ENCODE measurements around the gene CDC25C.
A peak's percentile ranks its signal among the peaks of the same experiment; 100 is the strongest.
"Not testable (repeated sequence)": the region's sequence is repeated elsewhere in the genome, so short reads cannot be mapped to it uniquely, and the experiment has no call there.

Gene CDC25C

GRCh38 chr5:138263581-138263980 is 68.0 kb downstream of the CDC25C start:
- no peaks in the 10 kb centered on the region for H3K27me3 ChIP-seq (ENCODE audit: control insufficient read depth, insufficient read depth, low read length)
- no peaks in the 10 kb centered on the region for H3K36me3 ChIP-seq (ENCODE audit: control insufficient read depth, insufficient read depth, low read length)
- no peak overlapping the region for H3K27ac ChIP-seq (ENCODE audit: low read depth, low read length)
- H3K4me1 ChIP-seq (ENCODE audit: control insufficient read depth, insufficient read depth, low read length): no peaks in the 10 kb centered on the region
- H3K9ac ChIP-seq (ENCODE audit: low read length): no peak overlapping the region
- no peak overlapping the region for H3K4me3 ChIP-seq (ENCODE audit: low read length)

- no peaks in the 10 kb centered on the region for H3K4me1 ChIP-seq (ENCODE audit: control insufficient read depth, insufficient read depth, low read length)
- H3K36me3 ChIP-seq (ENCODE audit: control insufficient read depth, insufficient read depth, low read length): no peaks in the 10 kb centered on the region
- H3K9ac ChIP-seq (ENCODE audit: low read length): no peak overlapping the region
- no peak overlapping the region for H3K4me3 ChIP-seq (ENCODE audit: low read length)
- no peak overlapping the region for H3K27ac ChIP-seq (ENCODE audit: low read depth, low read length)
- H3K27me3 ChIP-seq (ENCODE audit: control insufficient read depth, insufficient read depth, low read length): no peaks in the 10 kb centered on the region
Measured at GRCh38 chr5:138258704-138259292, 72.8 kb downstream of the CDC25C start.

GRCh38 chr5:138257583-138257982 is 74.0 kb downstream of the CDC25C start:
- Histone ChIP-seq H3K4me1 (ENCODE audit: control insufficient read depth, insufficient read depth, low read length) (no peaks in the 10 kb centered on the region), H3K4me3 (ENCODE audit: low read length) (no peak overlapping the region), H3K27me3 (ENCODE audit: control insufficient read depth, insufficient read depth, low read length) (no peaks in the 10 kb centered on the region), H3K36me3 (ENCODE audit: control insufficient read depth, insufficient read depth, low read length) (no peaks in the 10 kb centered on the region), H3K27ac (ENCODE audit: low read depth, low read length) (no peak overlapping the region), H3K9ac (ENCODE audit: low read length) (no peak overlapping the region)

DNA sequence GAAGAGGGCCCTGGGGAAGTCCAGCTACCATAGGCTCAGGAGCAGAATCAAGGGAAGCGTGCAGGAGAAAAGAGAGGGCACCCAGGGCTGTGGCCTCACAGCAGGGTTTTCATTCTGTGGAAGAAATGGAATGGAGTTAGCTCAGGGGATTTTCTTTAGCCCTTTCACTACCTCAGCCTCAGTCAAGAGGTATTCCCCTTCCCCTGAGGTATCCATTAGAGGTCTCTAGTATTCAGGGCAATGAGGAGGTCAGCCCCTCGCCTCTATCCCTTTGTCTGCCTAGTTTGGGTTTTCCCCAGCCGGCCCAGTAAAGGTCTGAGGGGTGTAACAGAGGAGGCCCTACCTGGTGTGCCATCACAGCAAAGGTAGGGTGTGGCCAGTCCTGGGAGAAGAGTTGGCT is 78.7 kb downstream of the CDC25C start:
- no peaks in the 10 kb centered on the region for H3K36me3 ChIP-seq (ENCODE audit: control insufficient read depth, insufficient read depth, low read length)
- H3K27me3 ChIP-seq (ENCODE audit: control insufficient read depth, insufficient read depth, low read length): no peaks in the 10 kb centered on the region
- no peaks in the 10 kb centered on the region for H3K4me1 ChIP-seq (ENCODE audit: control insufficient read depth, insufficient read depth, low read length)
- no peak overlapping the region for H3K9ac ChIP-seq (ENCODE audit: low read length)
- no peak overlapping the region for H3K4me3 ChIP-seq (ENCODE audit: low read length)
- H3K27ac ChIP-seq (ENCODE audit: low read depth, low read length): no peak overlapping the region

DNA sequence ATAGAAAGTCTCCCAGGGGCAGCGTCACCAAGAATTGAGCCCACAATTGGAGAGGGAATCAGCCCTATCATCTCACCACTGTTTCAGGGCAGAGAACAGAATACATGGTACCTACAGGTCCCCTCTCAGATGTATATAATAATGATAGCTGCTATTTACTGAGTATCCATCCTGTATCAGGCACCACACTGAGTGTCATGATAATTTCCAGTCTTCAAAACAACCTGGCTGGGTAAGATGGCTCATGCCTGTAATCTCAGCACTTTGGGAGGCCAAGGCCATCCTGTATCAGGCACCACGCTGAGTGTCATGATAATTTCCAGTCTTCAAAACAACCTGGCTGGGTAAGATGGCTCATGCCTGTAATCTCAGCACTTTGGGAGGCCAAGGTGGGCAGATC is 83.8 kb downstream of the CDC25C start:
- not testable (repeated sequence) for H3K4me1 ChIP-seq (ENCODE audit: control insufficient read depth, insufficient read depth, low read length); H3K27me3 ChIP-seq (ENCODE audit: control insufficient read depth, insufficient read depth, low read length); H3K36me3 ChIP-seq (ENCODE audit: control insufficient read depth, insufficient read depth, low read length); H3K4me3 ChIP-seq (ENCODE audit: low read length); H3K9ac ChIP-seq (ENCODE audit: low read length); H3K27ac ChIP-seq (ENCODE audit: low read depth, low read length)

GRCh38 chr5:138246822-138247221 is 84.8 kb downstream of the CDC25C start:
- Histone ChIP-seq H3K4me3 (ENCODE audit: low read length) (no peak overlapping the region), H3K9ac (ENCODE audit: low read length) (no peak overlapping the region), H3K4me1 (ENCODE audit: control insufficient read depth, insufficient read depth, low read length) (no peaks in the 10 kb centered on the region), H3K27ac (ENCODE audit: low read depth, low read length) (no peak overlapping the region), H3K36me3 (ENCODE audit: control insufficient read depth, insufficient read depth, low read length) (no peaks in the 10 kb centered on the region), H3K27me3 (ENCODE audit: control insufficient read depth, insufficient read depth, low read length) (peaks cover 3% of the 10 kb centered on the region)

GRCh38 chr5:138246334-138246733 is 85.3 kb downstream of the CDC25C start:
- Histone ChIP-seq H3K4me3 (ENCODE audit: low read length) (no peak overlapping the region), H3K4me1 (ENCODE audit: control insufficient read depth, insufficient read depth, low read length) (no peaks in the 10 kb centered on the region), H3K27ac (ENCODE audit: low read depth, low read length) (no peak overlapping the region), H3K9ac (ENCODE audit: low read length) (no peak overlapping the region), H3K27me3 (ENCODE audit: control insufficient read depth, insufficient read depth, low read length) (peaks cover 3% of the 10 kb centered on the region), H3K36me3 (ENCODE audit: control insufficient read depth, insufficient read depth, low read length) (no peaks in the 10 kb centered on the region)

- H3K4me3 ChIP-seq (ENCODE audit: low read length): no peak overlapping the region
- H3K27ac ChIP-seq (ENCODE audit: low read depth, low read length): no peak overlapping the region
- H3K4me1 ChIP-seq (ENCODE audit: control insufficient read depth, insufficient read depth, low read length): no peaks in the 10 kb centered on the region
- H3K36me3 ChIP-seq (ENCODE audit: control insufficient read depth, insufficient read depth, low read length): no peaks in the 10 kb centered on the region
- H3K27me3 ChIP-seq (ENCODE audit: control insufficient read depth, insufficient read depth, low read length): peaks cover 3% of the 10 kb centered on the region
- no peak overlapping the region for H3K9ac ChIP-seq (ENCODE audit: low read length)
Measured at GRCh38 chr5:138245717-138246116, 85.9 kb downstream of the CDC25C start.

GRCh38 chr5:138243794-138244193 is 87.8 kb downstream of the CDC25C start:
- no peak overlapping the region for H3K4me3 ChIP-seq (ENCODE audit: low read length)
- no peak overlapping the region for H3K9ac ChIP-seq (ENCODE audit: low read length)
- H3K36me3 ChIP-seq (ENCODE audit: control insufficient read depth, insufficient read depth, low read length): no peaks in the 10 kb centered on the region
- H3K4me1 ChIP-seq (ENCODE audit: control insufficient read depth, insufficient read depth, low read length): no peaks in the 10 kb centered on the region
- no peak overlapping the region for H3K27ac ChIP-seq (ENCODE audit: low read depth, low read length)
- peaks cover 3% of the 10 kb centered on the region for H3K27me3 ChIP-seq (ENCODE audit: control insufficient read depth, insufficient read depth, low read length)

DNA sequence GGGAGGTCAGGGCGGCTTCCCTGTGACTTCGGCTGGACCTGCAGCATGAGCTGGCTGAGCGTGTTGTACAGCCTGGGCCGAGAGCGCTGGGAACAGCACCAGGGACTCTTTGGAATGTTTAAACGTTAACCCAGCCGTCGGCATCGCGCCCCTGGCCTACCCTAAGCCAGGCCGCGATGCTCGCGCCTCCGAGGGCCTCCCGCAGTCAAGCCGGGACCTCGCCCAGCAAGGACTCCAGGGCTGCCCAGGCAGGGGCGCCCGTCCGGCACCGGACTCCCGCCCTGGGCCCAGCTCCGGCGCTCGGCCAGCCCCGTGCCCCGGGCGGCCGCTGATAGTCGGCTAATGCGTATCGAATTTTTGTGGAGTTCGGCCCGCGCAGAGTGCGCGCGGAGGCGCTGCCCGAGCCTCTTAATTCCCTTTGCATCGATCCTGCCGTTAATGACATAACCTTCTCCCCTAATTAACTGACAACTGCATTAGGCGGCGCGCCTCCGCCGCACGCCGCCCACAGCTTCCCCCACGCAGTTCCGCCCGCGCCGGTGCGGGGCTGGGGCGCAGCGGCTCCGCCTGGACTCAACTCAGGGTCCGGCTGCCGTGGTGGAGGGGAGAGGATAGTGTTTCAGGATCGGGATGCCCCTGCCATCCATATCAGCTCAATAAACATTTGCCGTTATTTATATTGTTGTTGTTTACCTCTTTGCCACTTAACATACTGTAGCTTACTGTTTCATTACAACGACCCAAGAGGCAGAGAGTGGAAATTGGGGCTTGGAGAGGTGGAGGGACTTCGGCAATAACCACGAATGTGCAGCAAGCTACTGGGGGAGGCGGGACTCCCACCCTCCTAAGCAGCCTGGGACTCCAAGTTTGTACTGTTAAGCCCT is 89.7 kb downstream of the CDC25C start:
- peaks cover 3% of the 10 kb centered on the region for H3K27me3 ChIP-seq (ENCODE audit: control insufficient read depth, insufficient read depth, low read length)
- peak overlapping the region; percentile 63 for H3K4me3 ChIP-seq (ENCODE audit: low read length)
- H3K27ac ChIP-seq (ENCODE audit: low read depth, low read length): peak overlapping the region; percentile 33
- no peaks in the 10 kb centered on the region for H3K4me1 ChIP-seq (ENCODE audit: control insufficient read depth, insufficient read depth, low read length)
- no peaks in the 10 kb centered on the region for H3K36me3 ChIP-seq (ENCODE audit: control insufficient read depth, insufficient read depth, low read length)
- H3K9ac ChIP-seq (ENCODE audit: low read length): peak overlapping the region; percentile 10

GRCh38 chr5:138240650-138241385 is 90.8 kb downstream of the CDC25C start:
- Histone ChIP-seq H3K27ac (ENCODE audit: low read depth, low read length) (no peak overlapping the region), H3K4me1 (ENCODE audit: control insufficient read depth, insufficient read depth, low read length) (no peaks in the 10 kb centered on the region), H3K4me3 (ENCODE audit: low read length) (no peak overlapping the region), H3K9ac (ENCODE audit: low read length) (no peak overlapping the region), H3K27me3 (ENCODE audit: control insufficient read depth, insufficient read depth, low read length) (peaks cover 3% of the 10 kb centered on the region), H3K36me3 (ENCODE audit: control insufficient read depth, insufficient read depth, low read length) (no peaks in the 10 kb centered on the region)

DNA sequence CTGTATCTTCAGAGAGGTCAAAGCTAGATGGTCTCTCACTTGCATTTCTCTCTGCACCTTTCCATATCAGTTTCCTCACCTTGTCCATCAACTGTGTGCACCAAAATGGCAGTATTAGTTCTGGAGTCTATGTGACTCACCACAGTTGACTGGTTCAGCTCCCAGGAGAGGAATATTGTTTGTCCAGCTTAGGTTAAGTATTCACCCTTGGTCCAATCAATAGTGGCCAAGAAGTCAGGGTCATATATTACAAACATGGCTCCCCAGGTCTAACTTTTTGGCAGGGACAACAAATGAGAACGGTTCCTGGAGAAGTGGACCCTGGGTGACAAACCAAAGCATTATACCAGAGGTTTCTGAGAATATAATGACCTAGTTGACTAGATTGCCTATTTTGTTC is 93.6 kb downstream of the CDC25C start:
- no peaks in the 10 kb centered on the region for H3K36me3 ChIP-seq (ENCODE audit: control insufficient read depth, insufficient read depth, low read length)
- H3K27ac ChIP-seq (ENCODE audit: low read depth, low read length): no peak overlapping the region
- no peak overlapping the region for H3K9ac ChIP-seq (ENCODE audit: low read length)
- H3K4me3 ChIP-seq (ENCODE audit: low read length): no peak overlapping the region
- H3K4me1 ChIP-seq (ENCODE audit: control insufficient read depth, insufficient read depth, low read length): no peaks in the 10 kb centered on the region
- H3K27me3 ChIP-seq (ENCODE audit: control insufficient read depth, insufficient read depth, low read length): peaks cover 3% of the 10 kb centered on the region
